GM19438 (cell line): ENCODE data around the gene VGLL3.
"Not testable (repeated sequence)": the region's sequence is repeated elsewhere in the genome, so short reads cannot be mapped to it uniquely, and the experiment has no call there.

Source experiments
- ATAC-seq: cut with Tn5 transposase; IDR thresholded peaks from one replicate; pipeline ENCODE4 v1.9.1; 2021; ENCODE audit warnings: low read depth; ENCODE audit not compliant: unreplicated experiment

Gene VGLL3

GRCh38 chr3:86990012-86990733 lies 776 bp downstream of the VGLL3 start:
- ATAC-seq, result no peak

- ATAC-seq, result no peak
These were observed 1.3 kb downstream of the VGLL3 start for GRCh38 chr3:86989611-86990010.

- no peak for ATAC-seq
These were observed 1.9 kb downstream of the VGLL3 start for GRCh38 chr3:86989006-86989405.

GRCh38 chr3:86988235-86988634 lies 2.7 kb downstream of the VGLL3 start:
- ATAC-seq, result no peak

- no peak for ATAC-seq
These were observed 3.6 kb downstream of the VGLL3 start for GRCh38 chr3:86987421-86987715.

GRCh38 chr3:86986671-86987420 lies 4.1 kb downstream of the VGLL3 start:
- ATAC-seq, result no peak

- no peak for ATAC-seq
These were observed 5.6 kb downstream of the VGLL3 start for GRCh38 chr3:86985181-86985826.

GRCh38 chr3:86984271-86984670 lies 6.7 kb downstream of the VGLL3 start:
- no peak for ATAC-seq

- ATAC-seq, result no peak
These were observed 8.1 kb downstream of the VGLL3 start for GRCh38 chr3:86982883-86983282.

GRCh38 chr3:86978111-86978551 lies 12.8 kb downstream of the VGLL3 start:
- no peak for ATAC-seq

- no peak for ATAC-seq
These were observed 14.7 kb downstream of the VGLL3 start for GRCh38 chr3:86976219-86976618.

- not testable (repeated sequence) for ATAC-seq
These were observed 16.8 kb downstream of the VGLL3 start for GRCh38 chr3:86974177-86974576.

GRCh38 chr3:86973440-86973839 lies 17.5 kb downstream of the VGLL3 start:
- ATAC-seq, result no peak

- peak; percentile 76 for ATAC-seq
These were observed 21.3 kb downstream of the VGLL3 start for GRCh38 chr3:86969500-86970189.

- ATAC-seq, result no peak
These were observed 22.6 kb downstream of the VGLL3 start for GRCh38 chr3:86968244-86968932.

- no peak for ATAC-seq
These were observed 23.9 kb downstream of the VGLL3 start for GRCh38 chr3:86967062-86967461.

GRCh38 chr3:86965166-86965565 lies 25.8 kb downstream of the VGLL3 start:
- ATAC-seq, result no peak

GRCh38 chr3:86963611-86964010 lies 27.3 kb downstream of the VGLL3 start:
- ATAC-seq, result no peak

- no peak for ATAC-seq
These were observed 29.7 kb downstream of the VGLL3 start for GRCh38 chr3:86961297-86961696.

GRCh38 chr3:86960550-86960949 lies 30.4 kb downstream of the VGLL3 start:
- ATAC-seq, result no peak

- ATAC-seq, result no peak
These were observed 32.4 kb downstream of the VGLL3 start for GRCh38 chr3:86958534-86958933.
